ENCODE measurements around the gene SAP30L. TPM values are rescaled to one million over a fixed set of nuclear protein-coding genes. Genes with fewer than 3 reads are reported as not detected.
A peak's percentile ranks its signal among the peaks of the same experiment; 100 is the strongest.

SAP30L gene
- total RNA-seq, 2 donors from 2014 or later = 42.5 to 45.3 TPM

DNA sequence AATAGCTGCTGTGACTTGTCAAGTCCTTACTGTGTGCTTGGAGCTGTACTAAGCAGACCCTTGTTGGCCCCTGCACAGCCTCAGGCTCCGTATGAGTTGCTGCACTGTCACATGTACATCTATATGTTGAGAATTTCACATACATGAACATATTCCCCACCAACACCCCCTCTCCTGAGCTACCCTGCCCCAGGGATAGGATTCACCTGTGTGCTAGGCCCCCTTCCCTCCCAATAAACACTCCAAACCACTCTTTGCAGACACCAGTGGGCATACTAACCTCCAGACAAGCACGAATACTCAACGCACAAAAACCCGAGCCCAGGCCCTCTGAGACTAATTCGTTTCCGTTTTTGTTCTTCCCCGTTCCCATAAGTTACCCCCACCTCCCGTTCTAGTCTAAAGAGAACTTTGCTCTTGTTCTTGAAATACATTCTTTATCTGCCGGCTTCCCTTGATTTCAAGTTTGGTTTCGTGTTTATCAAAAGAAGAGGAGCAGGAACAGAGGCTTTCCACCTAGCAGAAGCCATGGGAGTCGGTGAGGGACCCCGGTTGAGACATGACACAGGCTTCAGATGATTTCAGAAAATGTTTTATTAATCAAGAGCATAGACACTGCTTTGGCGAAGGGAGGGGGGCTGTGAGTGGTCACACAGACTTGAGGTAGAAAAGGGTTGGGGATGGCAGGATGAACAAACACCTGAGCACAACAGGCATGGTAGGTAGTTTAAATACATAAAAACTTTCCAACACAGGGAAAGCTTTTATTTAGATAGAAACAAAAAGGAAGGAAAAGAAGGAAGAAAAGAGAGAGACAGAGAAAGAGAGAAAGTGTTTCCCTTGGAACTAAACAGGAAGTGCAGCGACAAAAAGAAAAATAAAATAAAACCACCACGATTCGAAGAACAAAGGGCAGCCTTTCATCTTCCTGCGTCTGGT is 28.9 kb downstream of the SAP30L start:
- ATAC-seq (replicated peaks in 1 of 2) (peak in 1 of 2 donors; percentile 30), DNase-seq (no peak)
- Mint-ChIP-seq H3K27me3 (ENCODE audit: low read depth) (peaks cover 87% of the 10 kb centered on the region), H3K27ac (peak overlapping the region; percentile 16), H3K4me1 (ENCODE audit: low read depth) (peaks cover 51% of the 10 kb centered on the region), H3K9me3 (no peaks in the 10 kb centered on the region), H3K36me3 (ENCODE audit: insufficient read depth in 2 of 2) (peaks cover 0 to 3% of the 10 kb centered on the region in 2 donors), H3K4me3 (peak overlapping the region; percentile 62 to 73)

DNA sequence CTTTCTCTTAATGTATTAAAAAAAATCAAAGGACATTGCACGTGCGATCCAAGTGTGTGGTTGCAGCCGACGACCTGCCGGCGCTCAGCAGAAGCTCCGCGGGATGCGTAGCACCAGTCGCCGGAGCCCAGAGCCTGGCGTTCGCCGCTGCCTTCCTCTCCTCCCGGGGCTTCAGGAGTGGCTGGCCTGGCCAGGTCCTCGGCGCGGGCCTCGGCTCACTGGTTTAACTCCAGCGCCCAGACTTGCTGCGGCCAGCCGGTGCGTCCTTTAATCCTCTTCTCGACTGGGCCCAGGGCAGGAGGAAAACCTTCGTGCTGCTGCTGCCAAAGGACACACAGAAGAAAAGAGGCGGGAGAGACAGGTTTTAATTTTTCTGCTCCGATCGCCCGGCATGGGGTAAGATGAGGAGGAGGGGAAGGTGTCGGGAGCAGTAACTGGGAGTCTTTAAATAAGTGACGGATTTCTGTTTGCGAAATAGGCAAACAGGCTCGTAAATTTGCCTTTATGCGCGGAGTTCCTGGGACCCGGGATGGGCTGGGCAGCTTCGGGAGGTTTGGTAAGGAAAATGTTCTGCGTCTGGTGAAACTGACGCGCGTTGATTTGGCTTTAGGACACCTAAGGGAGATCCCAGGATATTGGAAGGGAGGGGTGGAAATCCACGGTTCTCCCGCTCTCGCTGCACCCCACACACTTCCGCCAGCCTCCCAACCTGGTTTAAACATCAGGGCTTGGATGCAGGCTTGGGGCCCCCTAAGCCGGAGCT is 30.0 kb downstream of the SAP30L start:
- no peak overlapping the region for H3K27ac Mint-ChIP-seq
- H3K36me3 Mint-ChIP-seq (ENCODE audit: insufficient read depth in 2 of 2) = peaks cover 0 to 3% of the 10 kb centered on the region in 2 donors
- peak overlapping the region; percentile 29 to 62 for H3K4me3 Mint-ChIP-seq
- no peak for DNase-seq
- peaks cover 53% of the 10 kb centered on the region for H3K4me1 Mint-ChIP-seq (ENCODE audit: low read depth)
- H3K9me3 Mint-ChIP-seq = no peaks in the 10 kb centered on the region
- H3K27me3 Mint-ChIP-seq (ENCODE audit: low read depth) = peaks cover 86% of the 10 kb centered on the region
- no peak for ATAC-seq (replicated peaks in 1 of 2)

DNA sequence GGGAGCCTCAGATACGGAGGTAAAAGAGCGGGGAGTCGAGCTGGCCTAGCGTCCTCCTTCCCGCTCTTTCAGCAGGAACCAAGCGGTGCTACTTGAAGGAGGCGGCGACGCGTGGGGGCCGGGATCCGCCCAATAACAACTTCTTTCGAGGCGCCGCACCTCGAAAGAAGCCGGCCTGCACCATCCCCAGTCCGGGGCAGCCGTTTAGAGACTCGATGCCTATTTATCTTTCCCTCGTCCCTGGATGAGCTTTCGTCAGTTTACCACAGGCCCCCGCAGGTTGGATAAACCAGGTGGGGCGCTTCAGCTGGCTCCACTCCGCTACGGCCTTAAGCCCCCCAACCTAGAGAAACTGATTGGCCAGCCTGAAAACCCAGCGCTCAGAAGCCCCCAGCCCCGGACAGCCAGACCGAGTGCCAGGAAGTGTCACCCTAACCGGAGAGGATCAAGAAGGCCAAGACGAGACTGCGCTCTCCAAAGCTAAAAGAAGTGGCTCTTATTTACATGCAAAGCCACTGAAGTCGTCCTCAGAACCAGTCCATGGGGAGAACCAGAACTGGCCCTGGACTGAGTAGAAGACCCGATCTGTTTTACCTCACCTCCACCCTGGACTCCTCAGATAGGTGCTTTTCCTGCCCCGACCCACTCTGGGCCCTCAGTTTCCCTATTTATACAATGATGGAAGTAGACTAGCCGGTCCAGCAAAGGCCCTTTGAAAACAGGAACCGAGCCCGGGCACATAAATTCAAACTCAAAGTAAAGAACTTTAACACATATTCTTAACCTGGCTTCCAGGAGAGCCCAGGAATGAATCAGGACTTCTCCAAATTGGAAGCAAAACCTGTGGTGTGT is 30.8 kb downstream of the SAP30L start:
- DNase-seq (no peak), ATAC-seq (replicated peaks in 1 of 2) (no peak)
- Mint-ChIP-seq H3K4me1 (ENCODE audit: low read depth) (peaks cover 53% of the 10 kb centered on the region), H3K9me3 (no peaks in the 10 kb centered on the region), H3K36me3 (ENCODE audit: insufficient read depth in 2 of 2) (peaks cover 0 to 3% of the 10 kb centered on the region in 2 donors), H3K27me3 (ENCODE audit: low read depth) (peaks cover 86% of the 10 kb centered on the region), H3K27ac (peak overlapping the region; percentile 34), H3K4me3 (peak overlapping the region; percentile 44 to 62)

DNA sequence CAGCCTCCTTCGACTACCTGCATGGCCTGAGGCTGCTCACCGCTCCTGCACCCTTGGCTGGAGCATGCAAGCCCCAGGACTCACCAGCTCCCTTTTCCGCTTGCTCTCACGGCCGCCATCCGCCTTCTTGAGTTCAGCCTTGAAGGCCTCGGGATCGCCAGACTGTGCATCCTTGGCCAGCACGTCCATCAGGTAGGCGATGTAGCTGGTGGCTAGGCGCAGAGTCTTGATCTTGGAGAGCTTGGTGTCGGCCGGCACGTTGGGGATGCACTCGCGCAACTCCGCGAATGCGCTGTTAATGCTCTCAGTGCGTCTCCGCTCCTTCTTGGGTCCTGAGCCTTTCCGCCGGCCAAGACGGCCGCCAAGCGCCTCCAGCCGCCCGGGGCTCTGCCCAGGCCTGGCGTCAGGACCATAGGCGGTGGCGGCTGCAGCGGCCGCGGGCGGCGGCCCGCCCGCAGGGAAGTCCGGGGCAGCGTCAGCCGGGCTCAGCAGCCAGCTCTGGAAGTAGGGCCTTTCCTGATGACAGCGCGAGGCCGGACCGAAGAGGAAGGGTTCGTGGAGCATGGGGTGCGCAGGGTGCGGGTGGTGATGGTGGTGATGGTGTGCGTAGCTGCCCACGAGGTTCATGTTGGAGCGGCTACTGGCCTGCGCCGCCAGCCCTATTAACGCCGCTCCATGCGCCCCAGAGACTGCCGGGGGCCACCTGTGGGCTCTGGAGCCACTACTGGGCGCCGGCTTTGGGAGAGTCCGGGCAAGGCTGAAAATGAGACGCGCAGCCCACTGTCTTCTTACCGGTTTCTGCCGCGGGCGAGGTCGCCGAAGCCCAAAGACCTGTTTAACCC is 31.8 kb downstream of the SAP30L start:
- H3K4me3 Mint-ChIP-seq = peak overlapping the region; percentile 44 to 69
- H3K9me3 Mint-ChIP-seq = no peaks in the 10 kb centered on the region
- H3K27ac Mint-ChIP-seq = peak overlapping the region; percentile 4
- ATAC-seq (replicated peaks in 1 of 2) (no peak), DNase-seq (no peak)
- H3K27me3 Mint-ChIP-seq (ENCODE audit: low read depth) = peaks cover 86% of the 10 kb centered on the region
- H3K4me1 Mint-ChIP-seq (ENCODE audit: low read depth) = peaks cover 57% of the 10 kb centered on the region
- H3K36me3 Mint-ChIP-seq (ENCODE audit: insufficient read depth in 2 of 2) = peaks cover 0 to 3% of the 10 kb centered on the region in 2 donors

DNA sequence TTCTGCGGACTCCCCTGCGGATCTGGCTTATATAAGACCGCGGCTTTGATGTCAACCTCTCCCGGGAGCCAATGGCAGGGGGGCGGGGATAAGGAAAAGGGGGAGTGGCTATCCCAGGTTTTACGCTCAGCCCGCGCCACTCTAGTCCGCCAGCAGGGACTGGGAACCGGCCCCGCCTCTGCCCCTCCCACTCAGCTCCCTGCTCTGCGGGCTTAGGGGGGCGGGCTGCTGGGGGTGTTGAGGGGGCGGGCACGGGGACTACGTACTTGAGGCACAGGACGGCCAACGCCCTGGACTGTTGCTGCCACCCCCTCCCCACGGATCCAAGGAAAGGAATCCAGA is 32.4 kb downstream of the SAP30L start, which contains the start of gene HAND1:
TSS of gene HAND1 (minus strand) at position 4 of the 342 bp plus-strand sequence. CDS start 219 bp downstream, outside the sequence.
- Mint-ChIP-seq H3K27me3 (ENCODE audit: low read depth) (peaks cover 86% of the 10 kb centered on the region), H3K4me3 (peak within 1 kb of the TSS; percentile 44 to 69), H3K9me3 (no peaks in the 10 kb centered on the region), H3K36me3 (ENCODE audit: insufficient read depth in 2 of 2) (peaks cover 0 to 3% of the 10 kb centered on the region in 2 donors), H3K4me1 (ENCODE audit: low read depth) (peaks cover 58% of the 10 kb centered on the region), H3K27ac (peak within 1 kb of the TSS; percentile 4)
- no peak for ATAC-seq (replicated peaks in 1 of 2)
- DNase-seq = no peak

DNA sequence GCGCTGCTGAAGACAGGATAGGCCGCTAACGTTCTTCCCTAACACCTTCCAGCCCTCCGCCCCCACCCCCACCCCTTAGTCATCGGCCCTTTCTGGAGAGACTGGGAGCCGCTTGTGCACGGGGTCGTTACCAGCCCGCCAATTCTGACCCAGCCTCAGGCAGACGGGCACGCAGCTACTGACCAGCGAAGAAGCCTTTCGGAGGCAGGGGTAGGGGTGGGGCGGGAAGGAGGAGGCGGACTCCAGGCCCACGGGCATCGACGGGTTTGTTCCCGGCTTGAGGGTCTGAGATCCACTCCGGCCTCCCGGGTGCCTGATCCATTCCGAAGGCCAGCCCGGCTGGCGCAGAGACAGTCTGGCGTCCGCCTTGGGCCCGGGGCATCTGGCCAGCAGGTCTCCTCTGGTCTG is 33.0 kb downstream of the SAP30L start:
- peaks cover 60% of the 10 kb centered on the region for H3K4me1 Mint-ChIP-seq (ENCODE audit: low read depth)
- H3K27ac Mint-ChIP-seq = no peak overlapping the region
- peaks cover 86% of the 10 kb centered on the region for H3K27me3 Mint-ChIP-seq (ENCODE audit: low read depth)
- no peak for ATAC-seq (replicated peaks in 1 of 2)
- no peak overlapping the region for H3K4me3 Mint-ChIP-seq
- DNase-seq = no peak
- H3K9me3 Mint-ChIP-seq = no peaks in the 10 kb centered on the region
- H3K36me3 Mint-ChIP-seq (ENCODE audit: insufficient read depth in 2 of 2) = peaks cover 0 to 3% of the 10 kb centered on the region in 2 donors

DNA sequence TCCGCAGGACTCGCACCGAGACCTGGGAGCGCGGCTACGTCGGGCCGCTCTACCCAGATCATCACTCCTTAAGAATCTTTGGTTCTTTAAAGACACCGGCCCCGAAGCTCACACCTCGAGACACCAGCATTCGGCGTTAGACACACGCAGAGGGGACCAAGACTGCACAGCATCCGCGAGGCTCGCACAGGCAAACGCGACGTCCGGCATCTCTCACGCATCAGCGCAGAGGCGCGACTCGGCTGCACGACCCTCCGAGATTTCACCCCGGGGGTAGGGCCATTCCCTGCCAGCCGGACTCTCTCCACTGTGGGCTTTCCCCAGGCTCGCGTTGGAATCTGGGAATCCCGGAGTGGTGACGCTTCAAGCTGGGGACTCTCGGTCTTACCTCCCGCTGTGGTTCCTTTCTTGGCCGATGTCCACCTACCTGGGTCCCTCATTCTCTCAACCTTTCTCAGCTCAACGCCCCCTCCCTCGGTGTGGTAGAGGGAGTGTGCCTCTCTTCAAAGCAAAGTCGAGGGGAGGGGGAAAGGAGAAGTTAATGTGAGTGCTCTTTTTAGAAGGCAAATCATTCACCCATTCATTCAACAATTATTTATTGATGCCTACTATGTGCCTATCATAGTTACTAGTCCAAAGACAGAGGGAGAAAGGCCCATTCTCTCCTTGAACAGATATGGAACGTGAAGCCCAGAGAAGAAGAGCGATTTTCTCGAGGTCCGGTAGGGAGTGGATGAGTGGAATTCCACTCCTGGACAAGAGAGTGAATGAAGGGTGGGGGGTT is 33.6 kb downstream of the SAP30L start:
- Mint-ChIP-seq H3K27me3 (ENCODE audit: low read depth) (peaks cover 86% of the 10 kb centered on the region), H3K27ac (peak overlapping the region; percentile 36), H3K4me3 (peak overlapping the region; percentile 42 to 71), H3K4me1 (ENCODE audit: low read depth) (peaks cover 60% of the 10 kb centered on the region), H3K36me3 (ENCODE audit: insufficient read depth in 2 of 2) (peaks cover 0 to 3% of the 10 kb centered on the region in 2 donors), H3K9me3 (no peaks in the 10 kb centered on the region)
- ATAC-seq (replicated peaks in 1 of 2) (no peak), DNase-seq (peak in 1 of 2 donors; percentile 41)

DNA sequence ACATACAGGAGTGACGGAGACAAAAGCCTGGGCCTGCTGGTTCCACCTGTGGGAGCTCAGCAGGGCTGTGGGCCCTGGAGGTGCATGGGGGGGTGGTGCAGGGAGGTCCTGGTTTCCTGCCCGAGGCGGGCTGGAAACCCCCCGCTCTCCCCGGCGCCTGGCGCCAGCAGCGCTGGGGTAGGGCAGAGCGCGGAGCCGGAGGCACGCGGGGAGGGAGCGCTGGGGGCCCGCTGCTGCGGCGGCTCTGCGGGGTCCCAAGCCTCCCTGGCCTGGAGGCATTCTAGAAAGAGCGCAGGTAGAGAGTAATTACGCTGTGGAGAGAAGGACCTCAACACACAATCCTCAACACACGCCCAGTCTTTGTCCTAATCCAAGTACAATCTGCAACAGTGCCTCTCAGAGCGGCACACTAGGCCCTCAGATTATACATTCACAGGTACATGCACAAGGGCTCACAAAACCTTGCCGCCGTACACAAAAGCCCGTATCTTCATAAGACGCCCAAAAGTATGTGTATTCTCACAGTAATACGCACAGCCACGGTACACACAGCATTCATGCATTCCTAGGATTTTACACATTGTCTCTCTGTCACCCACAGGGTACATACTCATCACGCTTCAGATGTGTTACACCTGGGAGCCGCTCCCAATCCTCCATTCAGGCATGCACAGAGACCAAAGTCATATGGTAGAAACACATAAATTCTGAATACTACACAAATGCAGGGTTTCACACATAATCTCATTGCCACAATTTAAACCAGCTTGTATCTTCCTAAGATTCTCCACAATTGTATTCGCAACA is 34.4 kb downstream of the SAP30L start:
- peaks cover 0 to 3% of the 10 kb centered on the region in 2 donors for H3K36me3 Mint-ChIP-seq (ENCODE audit: insufficient read depth in 2 of 2)
- H3K4me1 Mint-ChIP-seq (ENCODE audit: low read depth) = peaks cover 53% of the 10 kb centered on the region
- H3K9me3 Mint-ChIP-seq = no peaks in the 10 kb centered on the region
- no peak for DNase-seq
- peaks cover 86% of the 10 kb centered on the region for H3K27me3 Mint-ChIP-seq (ENCODE audit: low read depth)
- no peak overlapping the region for H3K27ac Mint-ChIP-seq
- peak in 1 of 2 donors; percentile 32 for ATAC-seq (replicated peaks in 1 of 2)
- H3K4me3 Mint-ChIP-seq = no peak overlapping the region

DNA sequence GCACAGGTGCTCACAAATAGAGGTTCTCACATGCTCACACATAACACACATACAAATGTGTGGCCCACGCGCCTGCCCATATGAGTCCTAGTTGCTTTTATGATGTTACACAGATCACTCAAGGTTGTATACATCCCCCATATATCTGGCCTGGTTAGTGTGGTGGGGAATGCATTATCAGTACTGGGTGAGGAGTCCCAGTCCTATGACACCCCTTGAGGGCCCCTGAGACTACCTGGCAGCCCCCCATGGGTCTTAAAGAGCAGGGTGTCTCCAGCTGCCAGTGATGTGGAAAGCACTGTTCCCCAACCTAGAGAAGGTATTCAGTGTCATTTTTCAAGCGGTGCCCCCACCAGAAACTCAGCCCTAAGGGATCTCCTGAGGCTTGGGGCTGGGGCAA is 35.0 kb downstream of the SAP30L start:
- Mint-ChIP-seq H3K4me3 (no peak overlapping the region), H3K9me3 (no peaks in the 10 kb centered on the region), H3K27me3 (ENCODE audit: low read depth) (peaks cover 86% of the 10 kb centered on the region), H3K27ac (no peak overlapping the region), H3K36me3 (ENCODE audit: insufficient read depth in 2 of 2) (peaks cover 0 to 3% of the 10 kb centered on the region in 2 donors), H3K4me1 (ENCODE audit: low read depth) (peaks cover 51% of the 10 kb centered on the region)
- DNase-seq (no peak), ATAC-seq (replicated peaks in 1 of 2) (peak; percentile 32 to 36)

DNA sequence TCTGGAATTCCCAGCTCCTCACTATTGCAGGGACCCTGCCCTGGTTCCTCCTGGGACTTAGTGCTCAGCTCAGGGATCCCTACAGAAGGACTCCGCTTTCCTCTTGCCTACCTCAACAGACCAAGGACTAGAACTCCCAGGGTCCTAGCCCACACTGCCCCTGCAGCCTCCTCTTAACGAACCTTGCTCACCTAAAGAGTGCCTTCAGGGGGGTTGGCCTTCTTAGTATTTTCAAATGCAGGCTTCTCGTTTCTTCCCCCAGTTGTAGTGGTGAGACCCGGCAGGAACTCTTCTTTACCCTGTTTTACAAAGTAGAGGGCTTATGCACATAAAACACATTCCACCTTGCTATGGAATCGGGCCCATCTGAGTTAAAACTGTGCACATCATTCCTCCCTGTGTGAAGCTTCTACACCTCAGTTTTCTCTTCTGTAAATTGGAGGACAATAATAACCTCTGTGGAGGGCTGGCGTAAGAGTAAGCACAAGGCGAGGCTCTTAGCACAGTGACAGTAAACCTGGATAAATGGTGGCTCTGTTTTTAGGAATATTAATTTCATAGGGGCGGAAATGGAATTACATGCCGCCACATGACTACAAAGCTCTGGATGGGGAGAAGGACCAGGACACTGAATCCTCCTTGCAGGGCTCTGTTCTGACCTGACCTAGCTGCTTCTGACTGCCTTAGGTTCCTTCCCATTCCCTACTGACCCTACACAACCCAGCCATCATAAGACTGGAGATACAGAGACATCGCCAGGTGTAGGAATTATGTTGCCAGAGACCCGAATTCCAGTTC is 36.0 kb downstream of the SAP30L start:
- H3K4me1 Mint-ChIP-seq (ENCODE audit: low read depth) = peaks cover 54% of the 10 kb centered on the region
- peaks cover 0 to 3% of the 10 kb centered on the region in 2 donors for H3K36me3 Mint-ChIP-seq (ENCODE audit: insufficient read depth in 2 of 2)
- no peak for ATAC-seq (replicated peaks in 1 of 2)

More for the DNA sequence above, 36.0 kb downstream of the SAP30L start:
- H3K27ac Mint-ChIP-seq = no peak overlapping the region
- H3K4me3 Mint-ChIP-seq = no peak overlapping the region
- H3K9me3 Mint-ChIP-seq = no peaks in the 10 kb centered on the region
- peaks cover 86% of the 10 kb centered on the region for H3K27me3 Mint-ChIP-seq (ENCODE audit: low read depth)
- DNase-seq = no peak

All from activated T-cell treated with anti-CD3 and anti-CD28 coated beads, Interleukin-2, amount 50 U/mL, for 72 hours (primary cell).